ENCODE data around the gene KCTD20. TPM values are rescaled to one million over a fixed set of nuclear protein-coding genes. Genes with fewer than 3 reads are reported as not detected.
"Not testable (repeated sequence)": the region's sequence is repeated elsewhere in the genome, so short reads cannot be mapped to it uniquely, and the experiment has no call there.

The KCTD20 gene
- 10 to 100 TPM; 58.7 to 70.6 TPM for total RNA-seq
- polyA plus RNA-seq = 10 to 100 TPM; 25.8 to 27.3 TPM
- long read RNA-seq, donor 1, full-length matches to known transcripts = 6 of 27 reads
- long read RNA-seq, donor 1, partial matches to known transcripts = 0 of 27 reads
- long read RNA-seq, donor 1, other reads (novel, unspliced or antisense) = 21 of 27 reads
- long read RNA-seq, donor 2, full-length matches to known transcripts = 22 of 37 reads
- long read RNA-seq, donor 2, partial matches to known transcripts = 2 of 37 reads
- long read RNA-seq, donor 2, other reads (novel, unspliced or antisense) = 13 of 37 reads

GRCh38 chr6:36442671-36443470 lies at the start of gene KCTD20, which contains the start of gene PXT1:
TSS of gene KCTD20 (plus strand) at chr6:36443000. CDS start at chr6:36470098, 27,098 bp downstream.
TSS of gene PXT1 (minus strand) at chr6:36442854. CDS start at chr6:36426082, 16,772 bp downstream.
- peaks cover 0 to 2% of the 10 kb centered on the region in 2 donors for H3K4me1 ChIP-seq (ENCODE audit: control insufficient read depth in 1 of 2, insufficient read depth in 2 of 2, low read length in 2 of 2)
- H3K9me3 ChIP-seq (ENCODE audit: control insufficient read depth, low read length) = no peaks in the 10 kb centered on the region
- H3K27ac ChIP-seq (ENCODE audit: low read depth in 1 of 2, low read length in 2 of 2) = peak within 1 kb of the TSS; percentile 28 to 87
- DNase-seq = peak; percentile 94 to 95
- 0% methylated on average over 66 to 91 of the region's 91 CpGs for WGBS, 2 donors
- H3K27me3 ChIP-seq (ENCODE audit: control insufficient read depth in 1 of 2, insufficient read depth in 2 of 2, low read length in 1 of 2) = no peaks in the 10 kb centered on the region
- intact Hi-C loops (cut with DNase I) = loop anchor here (2.0 to 5.0 kb wide), 4 partner anchors 20 to 149 kb away; partner anchors contain the start of genes ETV7 (in 1 of the 2), SRSF3 (in 1 of the 2) and STK38 (in 1 of the 2)
- H3K36me3 ChIP-seq (ENCODE audit: control insufficient read depth in 1 of 2, insufficient read depth in 2 of 2, low read length in 1 of 2) = no peaks in the 10 kb centered on the region
- peak; percentile 96 for ATAC-seq (ENCODE audit: low FRiP score)
- peak within 1 kb of the TSS; percentile 65 to 96 for H3K4me3 ChIP-seq (ENCODE audit: low read length in 2 of 2)

- DNase-seq = no peak
- no peaks in the 10 kb centered on the region for H3K4me1 ChIP-seq (ENCODE audit: control insufficient read depth in 1 of 2, insufficient read depth in 2 of 2, low read length in 2 of 2)
- H3K36me3 ChIP-seq (ENCODE audit: control insufficient read depth in 1 of 2, insufficient read depth in 2 of 2, low read length in 1 of 2) = no peaks in the 10 kb centered on the region
- no peaks in the 10 kb centered on the region for H3K27me3 ChIP-seq (ENCODE audit: control insufficient read depth in 1 of 2, insufficient read depth in 2 of 2, low read length in 1 of 2)
- no peak overlapping the region for H3K27ac ChIP-seq (ENCODE audit: low read depth in 1 of 2, low read length in 2 of 2)
- intact Hi-C loops (cut with DNase I) = no loop called here
- no peak for ATAC-seq (ENCODE audit: low FRiP score)
- H3K9me3 ChIP-seq (ENCODE audit: control insufficient read depth, low read length) = no peaks in the 10 kb centered on the region
- H3K4me3 ChIP-seq (ENCODE audit: low read length in 2 of 2) = no peak overlapping the region
- WGBS, 2 donors = 85 to 86% methylated on average over 1 of the region's 1 CpG
Observed at GRCh38 chr6:36399970-36400369, 42.8 kb upstream of the KCTD20 start.

GRCh38 chr6:36402481-36402880 lies 40.3 kb upstream of the KCTD20 start:
- no peaks in the 10 kb centered on the region for H3K4me1 ChIP-seq (ENCODE audit: control insufficient read depth in 1 of 2, insufficient read depth in 2 of 2, low read length in 2 of 2)
- no peaks in the 10 kb centered on the region for H3K27me3 ChIP-seq (ENCODE audit: control insufficient read depth in 1 of 2, insufficient read depth in 2 of 2, low read length in 1 of 2)
- no peak overlapping the region for H3K4me3 ChIP-seq (ENCODE audit: low read length in 2 of 2)
- no peak for ATAC-seq (ENCODE audit: low FRiP score)
- DNase-seq = no peak
- no peaks in the 10 kb centered on the region for H3K9me3 ChIP-seq (ENCODE audit: control insufficient read depth, low read length)
- H3K27ac ChIP-seq (ENCODE audit: low read depth in 1 of 2, low read length in 2 of 2) = no peak overlapping the region
- intact Hi-C loops (cut with DNase I) = no loop called here
- 87 to 90% methylated on average over 3 of the region's 3 CpGs for WGBS, 2 donors
- H3K36me3 ChIP-seq (ENCODE audit: control insufficient read depth in 1 of 2, insufficient read depth in 2 of 2, low read length in 1 of 2) = no peaks in the 10 kb centered on the region

GRCh38 chr6:36404164-36404563 lies 38.6 kb upstream of the KCTD20 start:
- no peaks in the 10 kb centered on the region for H3K36me3 ChIP-seq (ENCODE audit: control insufficient read depth in 1 of 2, insufficient read depth in 2 of 2, low read length in 1 of 2)
- WGBS, 2 donors = 93 to 95% methylated on average over 4 of the region's 4 CpGs
- no peak for DNase-seq
- no peaks in the 10 kb centered on the region for H3K27me3 ChIP-seq (ENCODE audit: control insufficient read depth in 1 of 2, insufficient read depth in 2 of 2, low read length in 1 of 2)
- no peak overlapping the region for H3K4me3 ChIP-seq (ENCODE audit: low read length in 2 of 2)
- intact Hi-C loops (cut with DNase I) = no loop called here
- H3K4me1 ChIP-seq (ENCODE audit: control insufficient read depth in 1 of 2, insufficient read depth in 2 of 2, low read length in 2 of 2) = no peaks in the 10 kb centered on the region
- H3K9me3 ChIP-seq (ENCODE audit: control insufficient read depth, low read length) = no peaks in the 10 kb centered on the region
- H3K27ac ChIP-seq (ENCODE audit: low read depth in 1 of 2, low read length in 2 of 2) = no peak overlapping the region
- no peak for ATAC-seq (ENCODE audit: low FRiP score)

GRCh38 chr6:36409718-36410117 lies 33.1 kb upstream of the KCTD20 start:
- H3K36me3 ChIP-seq (ENCODE audit: control insufficient read depth in 1 of 2, insufficient read depth in 2 of 2, low read length in 1 of 2); H3K4me1 ChIP-seq (ENCODE audit: control insufficient read depth in 1 of 2, insufficient read depth in 2 of 2, low read length in 2 of 2); H3K27ac ChIP-seq (ENCODE audit: low read depth in 1 of 2, low read length in 2 of 2); H3K9me3 ChIP-seq (ENCODE audit: control insufficient read depth, low read length); H3K27me3 ChIP-seq (ENCODE audit: control insufficient read depth in 1 of 2, insufficient read depth in 2 of 2, low read length in 1 of 2); intact Hi-C loops (cut with DNase I); H3K4me3 ChIP-seq (ENCODE audit: low read length in 2 of 2); ATAC-seq (ENCODE audit: low FRiP score); DNase-seq: not testable (repeated sequence)
- WGBS, 2 donors = 75 to 83% methylated on average over 5 of the region's 5 CpGs

- Histone ChIP-seq H3K4me1 (ENCODE audit: control insufficient read depth in 1 of 2, insufficient read depth in 2 of 2, low read length in 2 of 2) (no peaks in the 10 kb centered on the region), H3K9me3 (ENCODE audit: control insufficient read depth, low read length) (no peaks in the 10 kb centered on the region), H3K4me3 (ENCODE audit: low read length in 2 of 2) (no peak overlapping the region), H3K27me3 (ENCODE audit: control insufficient read depth in 1 of 2, insufficient read depth in 2 of 2, low read length in 1 of 2) (no peaks in the 10 kb centered on the region), H3K36me3 (ENCODE audit: control insufficient read depth in 1 of 2, insufficient read depth in 2 of 2, low read length in 1 of 2) (no peaks in the 10 kb centered on the region), H3K27ac (ENCODE audit: low read depth in 1 of 2, low read length in 2 of 2) (no peak overlapping the region)
- 91 to 92% methylated on average over 4 of the region's 4 CpGs for WGBS, 2 donors
- intact Hi-C loops (cut with DNase I) = no loop called here
- DNase-seq (no peak), ATAC-seq (ENCODE audit: low FRiP score) (no peak)
Observed at GRCh38 chr6:36413489-36414480, 29.0 kb upstream of the KCTD20 start.

GRCh38 chr6:36414481-36414880 lies 28.3 kb upstream of the KCTD20 start:
- no peaks in the 10 kb centered on the region for H3K27me3 ChIP-seq (ENCODE audit: control insufficient read depth in 1 of 2, insufficient read depth in 2 of 2, low read length in 1 of 2)
- ATAC-seq (ENCODE audit: low FRiP score) (no peak), DNase-seq (no peak)
- 42 to 48% methylated on average over 1 of the region's 1 CpG for WGBS, 2 donors
- no peaks in the 10 kb centered on the region for H3K4me1 ChIP-seq (ENCODE audit: control insufficient read depth in 1 of 2, insufficient read depth in 2 of 2, low read length in 2 of 2)
- H3K36me3 ChIP-seq (ENCODE audit: control insufficient read depth in 1 of 2, insufficient read depth in 2 of 2, low read length in 1 of 2) = no peaks in the 10 kb centered on the region
- H3K9me3 ChIP-seq (ENCODE audit: control insufficient read depth, low read length) = no peaks in the 10 kb centered on the region
- intact Hi-C loops (cut with DNase I) = no loop called here
- no peak overlapping the region for H3K27ac ChIP-seq (ENCODE audit: low read depth in 1 of 2, low read length in 2 of 2)
- no peak overlapping the region for H3K4me3 ChIP-seq (ENCODE audit: low read length in 2 of 2)

- Histone ChIP-seq H3K4me3 (ENCODE audit: low read length in 2 of 2) (no peak overlapping the region), H3K27me3 (ENCODE audit: control insufficient read depth in 1 of 2, insufficient read depth in 2 of 2, low read length in 1 of 2) (no peaks in the 10 kb centered on the region), H3K36me3 (ENCODE audit: control insufficient read depth in 1 of 2, insufficient read depth in 2 of 2, low read length in 1 of 2) (no peaks in the 10 kb centered on the region), H3K4me1 (ENCODE audit: control insufficient read depth in 1 of 2, insufficient read depth in 2 of 2, low read length in 2 of 2) (no peaks in the 10 kb centered on the region), H3K9me3 (ENCODE audit: control insufficient read depth, low read length) (no peaks in the 10 kb centered on the region), H3K27ac (ENCODE audit: low read depth in 1 of 2, low read length in 2 of 2) (no peak overlapping the region)
- 94 to 95% methylated on average over 3 of the region's 3 CpGs for WGBS, 2 donors
- no peak for ATAC-seq (ENCODE audit: low FRiP score)
- no peak for DNase-seq
- intact Hi-C loops (cut with DNase I) = no loop called here
Observed at GRCh38 chr6:36418558-36418957, 24.2 kb upstream of the KCTD20 start.

Measured in aorta (tissue), 5 donors.